ENCODE data around the gene NTM. TPM values are rescaled to one million over a fixed set of nuclear protein-coding genes. Genes with fewer than 3 reads are reported as not detected.

NTM gene
- total and polyA plus RNA-seq, 2 of the 8 experiments (the other 6 are each of a cell fraction or from before 2014, with no cell fraction given), result 13.4 to 20.0 TPM

DNA sequence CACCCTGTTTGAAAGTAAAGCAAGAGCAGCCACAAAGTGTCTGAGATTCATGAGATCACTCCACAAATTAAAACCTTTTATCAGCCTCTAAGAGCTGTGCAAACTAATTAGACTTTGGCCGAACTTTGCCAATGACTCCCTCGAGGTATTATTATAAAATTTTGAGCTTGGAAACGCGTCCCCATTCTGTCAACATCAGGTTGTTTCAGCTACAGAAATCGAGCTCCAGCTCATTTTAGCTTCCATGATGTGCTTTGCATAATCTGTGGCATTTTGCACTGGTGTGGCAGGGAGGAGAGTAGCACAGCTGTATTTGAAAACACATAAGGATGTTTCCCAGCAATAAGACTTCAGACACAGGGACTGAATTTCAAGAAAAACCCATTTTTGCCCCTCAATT lies 872.2 kb downstream of the NTM start:
- Histone ChIP-seq H3K4me3 (ENCODE audit: extremely low read depth in 1 of 4, insufficient read depth in 2 of 4, low read depth in 3 of 4, low read length in 4 of 4) (no peak overlapping the region), H2BK20ac (ENCODE audit: low read length) (no peak overlapping the region), H3K27ac (ENCODE audit: low read depth, low read length) (no peak overlapping the region), H4K20me1 (replicated peaks in 1 of 2; ENCODE audit: control insufficient read depth in 1 of 2, insufficient read depth in 2 of 2, low read length in 2 of 2) (no peaks in the 10 kb centered on the region), H3K23me2 (ENCODE audit: low read depth, low read length) (peaks cover 3% of the 10 kb centered on the region; the same call in 1 of the 2 replicates), H2BK12ac (ENCODE audit: low read depth, low read length) (no peak overlapping the region), H3K4ac (replicated peaks; ENCODE audit: insufficient read length, low read depth, low read length) (no peak overlapping the region), H3K36me3 (ENCODE audit: control insufficient read depth in 2 of 4, insufficient read depth in 4 of 4, low read length in 3 of 4) (no peaks in the 10 kb centered on the region), H3K18ac (ENCODE audit: extremely low read depth, low read length) (no peak overlapping the region), H3K14ac (ENCODE audit: insufficient read length) (no peak overlapping the region), H4K8ac (ENCODE audit: extremely low read depth, insufficient read depth, low read length) (no peak overlapping the region), H3K23ac (ENCODE audit: insufficient read length) (no peak overlapping the region), H2BK15ac (ENCODE audit: low read length) (no peak overlapping the region), H4K5ac (ENCODE audit: insufficient read length, low read depth, low read length) (no peak overlapping the region), H4K91ac (replicated peaks; ENCODE audit: insufficient read length, low read length) (no peak overlapping the region), H3K4me2 (ENCODE audit: insufficient read depth in 1 of 2, low read depth in 2 of 2, low read length in 2 of 2) (no peak overlapping the region), H2BK5ac (ENCODE audit: low read depth, low read length) (no peak overlapping the region), H2BK120ac (replicated peaks; ENCODE audit: low read depth, low read length) (no peak overlapping the region), H3K79me2 (ENCODE audit: control insufficient read depth in 1 of 2, insufficient read depth in 2 of 2, low read length in 2 of 2) (no peaks in the 10 kb centered on the region), H2AK5ac (ENCODE audit: low read depth, low read length) (no peak overlapping the region), H3K9ac (replicated peaks in 1 of 4; ENCODE audit: extremely low read depth in 1 of 4, low read depth in 3 of 4, low read length in 3 of 4) (no peak overlapping the region), H3K27me3 (replicated peaks in 1 of 4; ENCODE audit: control insufficient read depth in 3 of 4, extremely low read depth in 1 of 4, insufficient read depth in 3 of 4, low read length in 3 of 4) (no peaks in the 10 kb centered on the region), H3K9me3 (ENCODE audit: insufficient read depth in 2 of 2, low read depth in 1 of 2, low read length in 1 of 2) (no peaks in the 10 kb centered on the region), H3K4me1 (replicated peaks in 1 of 4; ENCODE audit: control insufficient read depth in 3 of 4, insufficient read depth in 4 of 4, low read length in 3 of 4) (peaks cover 0 to 4% (median 2%) of the 10 kb centered on the region in 4 experiments; a peak in 4 of 7 replicates), H2AFZ (ENCODE audit: low read length) (no peak overlapping the region), H3K56ac (replicated peaks; ENCODE audit: insufficient read length, low read depth, low read length) (no peak overlapping the region), H3K79me1 (ENCODE audit: low read depth, low read length) (no peaks in the 10 kb centered on the region)
- POLR2A ChIA-PET (ENCODE audit: partially characterized antibody), result no interaction called here
- no peak for FAIRE-seq
- 84% methylated on average over 5 of the region's 5 CpGs; no CpG with 5 or more reads in 1 of the 2 experiments for whole genome bisulfite sequencing, 2 experiments (ENCODE audit: extremely low coverage in 1 of 2, insufficient coverage in 1 of 2, insufficient read length in 1 of 2, insufficient replicate concordance in 2 of 2, low coverage in 1 of 2, low lambda C conversion rate in 2 of 2, missing lambda C conversion rate in 1 of 2)
- no peak for DNase-seq (ENCODE audit: low read depth in 1 of 2, low spot score in 2 of 2)
- CTCF ChIA-PET (ENCODE audit: partially characterized antibody), result interaction anchor here (1.0 to 2.2 kb wide), 7 partner anchors 9 to 85 kb away, joined by 3 to 9 read pairs (median 4); no protein-coding TSS in a partner anchor
- TF ChIP-seq CBX5 (IDR thresholded peaks at IDR 0.05; ENCODE audit: low read depth, low read length) (no peak), E2F6 (IDR thresholded peaks at IDR 0.05) (no peak), RFX5 (IDR thresholded peaks at IDR 0.05; ENCODE audit: borderline replicate concordance, low read depth, low read length) (no peak), RAD21 (IDR thresholded peaks at IDR 0.05 in 1 of 2, conservative IDR thresholded peaks at IDR 0.05 in 1 of 2; ENCODE audit: low read depth in 2 of 2, low read length in 2 of 2) (no peak), NANOG (IDR thresholded peaks at IDR 0.05; ENCODE audit: insufficient read depth, low read depth, low read length, poor library complexity, severe bottlenecking) (no peak), ASH2L (IDR thresholded peaks at IDR 0.05; ENCODE audit: low read length) (no peak), SUZ12 (IDR thresholded peaks at IDR 0.05; ENCODE audit: low read length) (no peak), GABPA (IDR thresholded peaks at IDR 0.05; ENCODE audit: borderline replicate concordance, insufficient read depth, low read length) (no peak), EZH2 (IDR thresholded peaks at IDR 0.05; ENCODE audit: low read depth, low read length, severe bottlenecking) (no peak)
- TF ChIP-seq, protein P1, sequence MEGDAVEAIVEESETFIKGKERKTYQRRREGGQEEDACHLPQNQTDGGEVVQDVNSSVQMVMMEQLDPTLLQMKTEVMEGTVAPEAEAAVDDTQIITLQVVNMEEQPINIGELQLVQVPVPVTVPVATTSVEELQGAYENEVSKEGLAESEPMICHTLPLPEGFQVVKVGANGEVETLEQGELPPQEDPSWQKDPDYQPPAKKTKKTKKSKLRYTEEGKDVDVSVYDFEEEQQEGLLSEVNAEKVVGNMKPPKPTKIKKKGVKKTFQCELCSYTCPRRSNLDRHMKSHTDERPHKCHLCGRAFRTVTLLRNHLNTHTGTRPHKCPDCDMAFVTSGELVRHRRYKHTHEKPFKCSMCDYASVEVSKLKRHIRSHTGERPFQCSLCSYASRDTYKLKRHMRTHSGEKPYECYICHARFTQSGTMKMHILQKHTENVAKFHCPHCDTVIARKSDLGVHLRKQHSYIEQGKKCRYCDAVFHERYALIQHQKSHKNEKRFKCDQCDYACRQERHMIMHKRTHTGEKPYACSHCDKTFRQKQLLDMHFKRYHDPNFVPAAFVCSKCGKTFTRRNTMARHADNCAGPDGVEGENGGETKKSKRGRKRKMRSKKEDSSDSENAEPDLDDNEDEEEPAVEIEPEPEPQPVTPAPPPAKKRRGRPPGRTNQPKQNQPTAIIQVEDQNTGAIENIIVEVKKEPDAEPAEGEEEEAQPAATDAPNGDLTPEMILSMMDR (IDR thresholded peaks at IDR 0.05; ENCODE audit: control extremely low read depth in 1 of 3, insufficient read depth in 1 of 3, low read depth in 1 of 3, low read length in 3 of 3), result no peak
